ENCODE results near the gene LGI2.

GRCh38 chr4:24969486-24969885 lies 61.3 kb downstream of the LGI2 start:
- TF ChIP-seq YY1 (IDR thresholded peaks at IDR 0.05) (no peak), CTCF (IDR thresholded peaks at IDR 0.05; ENCODE audit: low read depth, low read length, missing input control) (no peak), RXRA (IDR thresholded peaks at IDR 0.05) (no peak), REST (IDR thresholded peaks at IDR 0.05) (no peak)
